Measurements from ENCODE around the gene LRRC7.

GRCh38 chr1:70079546-70079945, 511.8 kb downstream of the LRRC7 start:
- TF ChIP-seq CTCF (conservative IDR thresholded peaks at IDR 0.05; ENCODE audit: low read depth in 2 of 2) (no peak), EZH2 (IDR thresholded peaks at IDR 0.05; ENCODE audit: low read depth, unreplicated experiment) (no peak), EZH2phosphoT487 (IDR thresholded peaks at IDR 0.05; ENCODE audit: unreplicated experiment) (no peak), POLR2AphosphoS5 (IDR thresholded peaks at IDR 0.05; ENCODE audit: low read depth) (no peak), CREB1 (CRISPR knock-in tag; IDR thresholded peaks at IDR 0.05; ENCODE audit: low read depth) (no peak), REST (IDR thresholded peaks at IDR 0.05; ENCODE audit: unreplicated experiment) (no peak)
